Measurements from ENCODE around the gene LHX2. TPM values are rescaled to one million over a fixed set of nuclear protein-coding genes. Genes with fewer than 3 reads are reported as not detected.

LHX2 gene
- total RNA-seq, 4 donors from 2014 or later, result 0.22 TPM; not detected in 3

DNA sequence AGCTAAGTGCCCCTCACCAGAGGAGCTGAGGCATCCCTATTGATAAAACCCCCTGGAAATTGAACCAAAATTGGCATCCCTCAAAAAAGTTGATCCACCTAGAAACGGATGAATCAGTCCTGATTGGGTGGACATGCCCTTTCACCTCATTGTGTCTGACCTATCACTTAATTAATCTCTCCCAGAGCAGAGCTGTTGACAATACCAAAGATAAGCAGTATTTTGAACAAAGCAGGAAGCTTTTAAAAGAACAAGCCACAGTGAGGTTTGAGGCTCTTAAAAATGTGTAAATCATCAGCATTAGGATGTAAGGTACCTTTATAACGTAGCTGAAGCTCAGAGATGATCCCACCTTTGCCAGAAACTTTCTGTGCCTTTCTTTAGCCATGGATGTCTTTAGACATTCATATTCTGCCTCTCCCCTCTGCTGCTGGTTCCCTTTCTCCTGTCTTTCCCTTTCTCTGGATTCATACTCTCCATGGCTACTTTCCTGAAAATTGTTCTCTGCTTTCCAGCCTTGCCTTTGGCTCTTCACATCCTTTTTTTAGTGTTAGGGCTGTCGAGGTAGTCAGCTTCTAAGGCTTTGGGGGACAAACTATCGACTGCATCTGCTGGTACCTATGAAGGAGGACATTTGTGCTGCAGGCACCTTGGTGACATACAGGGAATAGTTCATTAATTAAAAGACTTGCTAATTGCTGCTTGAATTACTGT is 7.8 kb upstream of the LHX2 start:
- WGBS, 2 donors, result 3 to 4% methylated on average over 4 of the region's 4 CpGs
- Histone ChIP-seq H3K9me3 (no peaks in the 10 kb centered on the region), H3K4me1 (peaks cover 7 to 43% (median 18%) of the 10 kb centered on the region in 3 donors), H3K27me3 (peaks cover 42 to 100% (median 69%) of the 10 kb centered on the region in 4 donors), H3K27ac (no peak overlapping the region), H3K4me3 (no peak overlapping the region), H3K36me3 (no peaks in the 10 kb centered on the region)
- intact Hi-C loops (cut with DNase I), result no loop called here
- TF ChIP-seq, protein P1, sequence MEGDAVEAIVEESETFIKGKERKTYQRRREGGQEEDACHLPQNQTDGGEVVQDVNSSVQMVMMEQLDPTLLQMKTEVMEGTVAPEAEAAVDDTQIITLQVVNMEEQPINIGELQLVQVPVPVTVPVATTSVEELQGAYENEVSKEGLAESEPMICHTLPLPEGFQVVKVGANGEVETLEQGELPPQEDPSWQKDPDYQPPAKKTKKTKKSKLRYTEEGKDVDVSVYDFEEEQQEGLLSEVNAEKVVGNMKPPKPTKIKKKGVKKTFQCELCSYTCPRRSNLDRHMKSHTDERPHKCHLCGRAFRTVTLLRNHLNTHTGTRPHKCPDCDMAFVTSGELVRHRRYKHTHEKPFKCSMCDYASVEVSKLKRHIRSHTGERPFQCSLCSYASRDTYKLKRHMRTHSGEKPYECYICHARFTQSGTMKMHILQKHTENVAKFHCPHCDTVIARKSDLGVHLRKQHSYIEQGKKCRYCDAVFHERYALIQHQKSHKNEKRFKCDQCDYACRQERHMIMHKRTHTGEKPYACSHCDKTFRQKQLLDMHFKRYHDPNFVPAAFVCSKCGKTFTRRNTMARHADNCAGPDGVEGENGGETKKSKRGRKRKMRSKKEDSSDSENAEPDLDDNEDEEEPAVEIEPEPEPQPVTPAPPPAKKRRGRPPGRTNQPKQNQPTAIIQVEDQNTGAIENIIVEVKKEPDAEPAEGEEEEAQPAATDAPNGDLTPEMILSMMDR (IDR thresholded peaks at IDR 0.05), result no peak
- TF ChIP-seq POLR2A (IDR thresholded peaks at IDR 0.05), result no peak
- DNase-seq, result no peak

DNA sequence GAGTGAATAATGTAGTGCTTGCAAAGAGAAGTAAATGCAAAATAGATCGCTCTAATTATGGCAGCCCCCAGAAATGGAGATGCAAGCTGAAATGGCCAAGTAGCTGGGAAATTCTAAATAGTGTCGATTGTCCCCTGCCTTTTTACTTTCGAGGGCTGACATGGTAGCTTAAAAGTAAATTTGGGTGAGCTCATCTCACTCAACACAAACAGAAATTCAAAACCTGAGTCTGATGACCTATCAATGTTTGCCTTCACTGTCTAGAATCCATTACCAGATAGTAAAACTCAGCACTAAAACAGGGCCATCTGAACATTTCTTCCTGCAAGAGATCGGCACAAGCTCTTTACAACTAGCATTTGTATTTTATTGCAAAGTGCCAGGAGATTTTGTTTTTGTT is 7.0 kb upstream of the LHX2 start:
- intact Hi-C loops (cut with DNase I), result no loop called here
- Histone ChIP-seq H3K27ac (no peak overlapping the region), H3K36me3 (no peaks in the 10 kb centered on the region), H3K4me1 (peaks cover 6 to 45% (median 18%) of the 10 kb centered on the region in 3 donors), H3K9me3 (no peaks in the 10 kb centered on the region), H3K4me3 (no peak overlapping the region), H3K27me3 (peaks cover 46 to 100% (median 75%) of the 10 kb centered on the region in 4 donors)
- TF ChIP-seq, protein P1 (IDR thresholded peaks at IDR 0.05), result no peak
- no peak for TF ChIP-seq POLR2A (IDR thresholded peaks at IDR 0.05)
- DNase-seq, result no peak
- WGBS, 2 donors, result 11 to 16% methylated on average over 4 of the region's 4 CpGs

DNA sequence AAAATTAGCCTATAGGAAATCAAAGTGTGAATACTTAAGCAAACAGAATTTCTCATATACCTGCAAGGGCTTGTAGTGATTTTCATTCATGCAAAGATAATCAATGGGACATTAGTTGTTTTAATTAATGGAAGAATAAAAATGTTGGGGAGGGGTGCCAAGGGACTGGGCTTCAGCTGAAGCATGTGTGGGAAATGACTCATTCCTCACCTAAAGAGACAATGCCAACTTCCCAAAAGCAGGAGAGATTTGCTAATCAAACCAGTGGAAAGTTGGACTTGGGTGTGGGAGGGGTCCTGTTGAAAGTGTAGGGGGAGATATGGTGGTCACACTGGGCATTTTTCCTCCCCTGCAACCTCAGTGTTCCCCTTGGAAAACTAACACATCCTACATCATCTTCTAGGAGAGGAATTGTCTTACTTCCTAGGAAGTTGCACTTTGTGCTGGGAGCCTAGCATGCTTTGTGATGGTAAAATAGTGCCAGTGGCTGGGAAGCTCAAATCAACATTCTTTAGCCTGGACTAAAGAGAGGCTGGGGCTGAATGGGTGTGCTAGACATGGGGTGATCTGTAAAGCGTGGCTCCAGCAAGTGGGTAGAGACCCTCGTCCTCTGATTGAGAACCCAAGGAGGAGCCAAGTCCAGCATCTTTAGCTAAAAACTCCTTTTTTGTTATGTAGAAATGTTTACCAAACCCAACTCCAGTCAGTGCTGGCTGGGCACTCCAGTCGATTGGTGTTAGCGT is 6.4 kb upstream of the LHX2 start:
- peaks cover 46 to 100% (median 81%) of the 10 kb centered on the region in 4 donors for H3K27me3 ChIP-seq
- no peaks in the 10 kb centered on the region for H3K36me3 ChIP-seq
- no peak overlapping the region for H3K27ac ChIP-seq
- no peak for TF ChIP-seq POLR2A (IDR thresholded peaks at IDR 0.05)
- TF ChIP-seq, protein P1 (IDR thresholded peaks at IDR 0.05), result no peak
- peaks cover 6 to 42% (median 12%) of the 10 kb centered on the region in 3 donors for H3K4me1 ChIP-seq
- H3K4me3 ChIP-seq, result no peak overlapping the region
- H3K9me3 ChIP-seq, result no peaks in the 10 kb centered on the region
- intact Hi-C loops (cut with DNase I), result no loop called here
- no peak for DNase-seq
- 15 to 39% methylated on average over 4 of the region's 4 CpGs for WGBS, 2 donors

- no peak overlapping the region for H3K27ac ChIP-seq
- no peaks in the 10 kb centered on the region for H3K9me3 ChIP-seq
- intact Hi-C loops (cut with DNase I), result no loop called here
- WGBS, 2 donors, result 7 to 13% methylated on average over 13 of the region's 13 CpGs
- H3K4me3 ChIP-seq, result no peak overlapping the region
- H3K36me3 ChIP-seq, result no peaks in the 10 kb centered on the region
- TF ChIP-seq, protein P1 (IDR thresholded peaks at IDR 0.05), result no peak
- TF ChIP-seq POLR2A (IDR thresholded peaks at IDR 0.05), result no peak
- DNase-seq, result no peak
- H3K27me3 ChIP-seq, result peaks cover 54 to 100% (median 80%) of the 10 kb centered on the region in 4 donors
- peaks cover 17 to 49% (median 22%) of the 10 kb centered on the region in 3 donors for H3K4me1 ChIP-seq
Observed at GRCh38 chr9:124006448-124007361, 4.9 kb upstream of the LHX2 start.

Data from esophagus squamous epithelium (tissue), 5 donors.